IPS DF 6.9 (cell line): ENCODE results near the gene TDRD9.

Source experiments
- DNase-seq: peaks from one replicate; pipeline ENCODE4 v3.0.0-alpha.2; 2013; ENCODE audit warnings: low read depth, low spot score
- H3K27ac ChIP-seq: one replicate; pipeline ENCODE4 v1.5.1; 2013; ENCODE audit warnings: low read length, control low read depth
- H3K27me3 ChIP-seq: 2 replicates; pipeline ENCODE4 v1.6.1; 2013; ENCODE audit warnings: mild to moderate bottlenecking, low read length; ENCODE audit not compliant: control insufficient read depth, insufficient read depth
- H3K36me3 ChIP-seq: 2 replicates; pipeline ENCODE4 v1.6.1; 2013; ENCODE audit warnings: low read length; ENCODE audit not compliant: control insufficient read depth, insufficient read depth
- H3K4me1 ChIP-seq: 2 replicates; pipeline ENCODE4 v1.6.1; 2013; ENCODE audit warnings: low read length; ENCODE audit not compliant: control insufficient read depth, insufficient read depth
- H3K4me3 ChIP-seq: 2 replicates; pipeline ENCODE4 v1.5.1; 2013; ENCODE audit warnings: mild to moderate bottlenecking, low read length
- H3K9me3 ChIP-seq: 2 replicates; pipeline ENCODE4 v1.6.1; 2013; ENCODE audit warnings: low read length, inconsistent platforms; ENCODE audit not compliant: control insufficient read depth, insufficient read depth
- WGBS: extraction: QIAGEN DNeasy Blood & Tissue Kit; methylation state at CpG from one replicate; pipeline ENCODE4 v1.1.7; 2013; ENCODE audit warnings: mixed read lengths, missing lambda C conversion rate; ENCODE audit not compliant: insufficient read length, insufficient coverage; 5-methylcytosine and 5-hydroxymethylcytosine counted together

Gene TDRD9

DNA sequence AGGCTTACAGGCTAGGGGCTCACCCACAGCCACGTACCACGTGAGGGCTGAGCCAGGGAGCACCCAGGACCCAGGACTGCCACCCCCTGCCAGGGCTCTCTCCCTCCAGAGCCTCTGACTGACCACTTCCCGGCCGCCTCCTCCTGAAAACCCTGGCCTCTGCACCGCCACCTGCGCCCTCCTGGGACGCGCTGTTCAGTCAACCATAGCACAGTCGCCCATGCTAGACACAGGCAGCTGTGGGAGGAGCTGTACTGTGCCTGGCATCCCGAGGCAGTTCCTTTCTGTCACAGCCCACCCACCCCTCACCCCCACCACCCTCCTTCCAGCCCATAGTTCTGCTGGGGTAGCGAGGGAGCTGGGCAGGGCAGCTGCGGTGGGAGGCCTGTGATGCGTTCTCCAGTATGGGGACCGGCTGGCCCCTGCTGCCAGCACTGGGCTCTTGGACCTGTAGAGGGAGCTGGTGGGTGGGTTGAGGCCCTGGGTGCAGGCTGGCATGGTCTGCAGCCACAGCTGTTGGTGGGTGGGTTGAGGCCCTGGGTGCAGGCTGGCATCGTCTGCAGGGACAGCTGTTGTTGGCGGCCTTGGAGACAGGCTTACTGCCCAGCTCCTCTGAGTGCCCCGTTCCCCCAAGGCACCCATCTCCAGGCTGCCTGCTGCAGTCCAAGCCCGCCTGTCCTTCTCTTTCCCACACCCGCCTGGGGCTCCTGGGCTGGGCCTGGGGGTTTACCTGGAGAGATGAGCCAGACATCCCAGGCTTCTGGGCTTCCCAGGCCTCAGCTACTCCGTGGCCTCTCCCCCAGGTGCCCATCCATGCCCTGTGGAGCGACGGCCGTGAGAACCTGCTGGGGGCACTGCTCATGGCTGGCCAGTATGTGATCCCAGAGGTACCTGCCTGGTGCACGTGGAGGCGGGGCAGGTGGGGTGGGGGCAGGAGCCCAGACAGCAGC, 168.8 kb downstream of the TDRD9 start:
- no peak overlapping the region for H3K4me3 ChIP-seq
- H3K27me3 ChIP-seq: no peaks in the 10 kb centered on the region
- H3K9me3 ChIP-seq: no peaks in the 10 kb centered on the region
- no peaks in the 10 kb centered on the region for H3K36me3 ChIP-seq
- DNase-seq: no peak
- H3K27ac ChIP-seq: no peak overlapping the region
- peaks cover 1% of the 10 kb centered on the region; the same call in 1 of the 2 replicates for H3K4me1 ChIP-seq
- no CpG with 5 or more reads among the region's 25 CpGs for WGBS

DNA sequence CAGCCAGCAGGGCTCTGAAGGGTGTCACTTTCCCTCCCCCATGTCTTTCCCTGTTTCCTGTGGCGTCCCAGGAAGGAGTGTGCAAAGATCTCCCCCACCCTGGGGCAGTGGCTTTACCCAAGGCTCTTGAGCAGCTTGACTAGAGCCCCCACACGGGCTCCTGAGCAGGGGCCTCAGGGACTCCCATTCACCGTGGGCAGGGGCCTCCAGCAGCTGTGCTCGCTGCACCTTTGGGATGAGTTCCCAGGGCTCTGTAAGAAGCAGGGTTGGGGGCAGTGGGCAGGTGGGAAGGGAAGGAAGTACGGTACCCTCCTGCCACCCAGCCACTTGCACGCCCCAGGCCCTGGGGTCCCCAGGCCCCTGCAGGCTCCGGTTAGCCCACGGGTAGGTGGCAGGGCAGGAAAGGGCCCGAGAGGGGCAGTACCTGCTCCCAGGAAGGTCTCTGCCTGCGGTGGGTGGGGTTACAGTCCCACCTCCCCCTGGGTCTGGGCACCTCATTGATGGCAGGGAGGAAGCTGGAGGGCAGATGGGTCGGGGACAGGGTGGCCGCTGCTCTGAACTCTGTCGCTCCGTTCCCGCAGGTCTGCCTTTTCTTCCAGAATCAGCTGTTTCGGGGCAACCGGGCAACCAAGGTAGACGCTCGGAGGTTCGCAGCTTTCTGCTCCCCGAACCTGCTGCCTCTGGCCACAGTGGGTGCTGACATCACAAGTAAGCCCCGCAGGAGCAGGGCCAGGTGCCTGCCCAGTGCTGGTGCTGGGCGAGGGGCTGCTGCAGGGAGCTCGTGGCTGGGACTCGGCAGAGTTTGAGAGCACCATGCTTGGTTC, 170.2 kb downstream of the TDRD9 start:
- Histone ChIP-seq H3K36me3 (no peaks in the 10 kb centered on the region), H3K27ac (no peak overlapping the region), H3K4me1 (peaks cover 1% of the 10 kb centered on the region; the same call in 1 of the 2 replicates), H3K27me3 (no peaks in the 10 kb centered on the region), H3K4me3 (no peak overlapping the region), H3K9me3 (no peaks in the 10 kb centered on the region)
- WGBS: no CpG with 5 or more reads among the region's 25 CpGs
- DNase-seq: no peak

DNA sequence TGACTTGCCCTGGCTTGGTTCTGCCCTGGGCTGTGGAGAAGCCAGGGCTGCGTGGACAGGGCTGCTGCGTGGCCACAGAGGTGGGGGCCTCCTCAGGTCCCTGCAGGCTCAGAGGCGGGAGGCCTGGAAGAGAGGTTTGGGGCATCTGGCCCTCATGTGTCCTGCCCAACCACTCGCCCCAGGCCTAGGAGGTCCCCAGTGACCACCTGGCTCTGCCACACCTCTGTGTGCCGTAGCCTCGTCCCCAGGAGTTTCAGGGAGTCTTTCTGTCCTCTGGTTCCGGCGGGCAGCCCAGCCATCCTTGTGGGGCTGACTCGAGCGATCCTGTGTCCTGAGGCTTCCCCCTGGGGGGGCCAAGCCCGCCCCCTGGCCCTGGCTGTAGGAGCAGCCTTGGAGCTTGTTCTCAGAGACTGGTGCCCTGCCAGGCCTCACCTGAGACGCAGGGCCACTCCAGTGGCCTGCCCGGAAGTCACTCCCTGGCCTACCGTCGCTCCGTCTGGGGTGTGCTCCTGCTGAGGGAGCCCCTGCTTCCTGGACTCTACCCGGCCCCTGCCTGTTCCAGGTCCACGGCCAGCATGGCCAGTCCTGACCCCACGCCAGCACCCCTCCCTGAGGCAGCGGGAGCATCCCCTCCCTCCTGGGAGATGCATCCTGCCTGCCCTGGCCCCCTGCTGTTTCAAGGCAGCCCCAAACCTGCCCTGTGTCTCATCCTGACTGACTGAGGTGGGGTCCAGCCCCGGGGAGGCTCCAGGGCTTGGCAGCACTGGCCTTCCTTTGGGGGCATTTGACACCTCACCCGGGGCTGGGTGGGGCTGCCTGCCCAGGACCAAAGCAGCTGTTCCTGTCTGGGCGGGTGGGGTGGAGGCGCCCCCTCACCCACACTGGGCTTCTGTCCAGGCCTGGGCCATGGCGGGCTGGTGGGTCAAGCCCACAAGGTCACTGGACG, 171.1 kb downstream of the TDRD9 start:
- no peaks in the 10 kb centered on the region for H3K27me3 ChIP-seq
- H3K36me3 ChIP-seq: no peaks in the 10 kb centered on the region
- H3K9me3 ChIP-seq: no peaks in the 10 kb centered on the region
- no CpG with 5 or more reads among the region's 26 CpGs for WGBS
- no peak overlapping the region for H3K27ac ChIP-seq
- no peak for DNase-seq
- no peak overlapping the region for H3K4me3 ChIP-seq
- peaks cover 1% of the 10 kb centered on the region; the same call in 1 of the 2 replicates for H3K4me1 ChIP-seq

GRCh38 chr14:104100171-104101085, 172.2 kb downstream of the TDRD9 start:
- H3K4me1 ChIP-seq: no peaks in the 10 kb centered on the region
- H3K36me3 ChIP-seq: no peaks in the 10 kb centered on the region
- no peaks in the 10 kb centered on the region for H3K9me3 ChIP-seq
- no peak for DNase-seq
- no CpG with 5 or more reads among the region's 23 CpGs for WGBS
- no peak overlapping the region for H3K4me3 ChIP-seq
- no peak overlapping the region for H3K27ac ChIP-seq
- H3K27me3 ChIP-seq: no peaks in the 10 kb centered on the region

DNA sequence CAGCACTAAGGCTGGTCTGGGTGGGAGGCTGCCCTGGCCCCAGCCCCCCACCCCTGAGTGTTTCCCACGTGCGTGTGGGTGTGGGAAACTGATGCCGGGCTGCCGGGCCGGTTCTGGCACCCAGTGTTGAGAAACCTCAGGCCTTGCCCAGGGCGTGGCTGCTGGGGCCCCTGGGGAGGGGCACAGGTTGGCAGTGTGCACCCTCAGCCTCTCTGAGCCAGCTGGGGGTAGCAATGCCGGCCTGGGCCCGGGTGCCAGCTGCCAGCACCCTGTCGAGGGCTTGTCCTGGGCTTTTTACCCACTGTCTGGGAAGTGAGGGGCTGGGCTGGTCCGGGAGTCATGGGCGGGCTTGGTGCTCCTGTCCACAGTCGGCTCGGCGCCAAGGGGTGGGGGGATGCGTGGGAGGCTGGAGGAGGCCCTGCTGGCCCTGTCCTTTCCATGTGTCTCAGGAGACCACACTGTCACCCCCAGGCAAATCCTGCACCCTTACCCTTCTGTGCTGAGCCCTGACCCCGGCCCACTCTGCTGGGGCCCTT, 172.9 kb downstream of the TDRD9 start:
- no peaks in the 10 kb centered on the region for H3K4me1 ChIP-seq
- no peaks in the 10 kb centered on the region for H3K36me3 ChIP-seq
- H3K27me3 ChIP-seq: no peaks in the 10 kb centered on the region
- H3K9me3 ChIP-seq: no peaks in the 10 kb centered on the region
- no peak overlapping the region for H3K27ac ChIP-seq
- no CpG with 5 or more reads among the region's 16 CpGs for WGBS
- H3K4me3 ChIP-seq: no peak overlapping the region
- DNase-seq: no peak

GRCh38 chr14:104101651-104102281, 173.5 kb downstream of the TDRD9 start:
- Histone ChIP-seq H3K27me3 (no peaks in the 10 kb centered on the region), H3K27ac (no peak overlapping the region), H3K36me3 (no peaks in the 10 kb centered on the region), H3K9me3 (no peaks in the 10 kb centered on the region), H3K4me3 (no peak overlapping the region), H3K4me1 (no peaks in the 10 kb centered on the region)
- WGBS: no CpG with 5 or more reads among the region's 16 CpGs
- DNase-seq: no peak
